ENCODE data around the gene NUDT2.
"Not testable (repeated sequence)": the region's sequence is repeated elsewhere in the genome, so short reads cannot be mapped to it uniquely, and the experiment has no call there.

NUDT2 gene

DNA sequence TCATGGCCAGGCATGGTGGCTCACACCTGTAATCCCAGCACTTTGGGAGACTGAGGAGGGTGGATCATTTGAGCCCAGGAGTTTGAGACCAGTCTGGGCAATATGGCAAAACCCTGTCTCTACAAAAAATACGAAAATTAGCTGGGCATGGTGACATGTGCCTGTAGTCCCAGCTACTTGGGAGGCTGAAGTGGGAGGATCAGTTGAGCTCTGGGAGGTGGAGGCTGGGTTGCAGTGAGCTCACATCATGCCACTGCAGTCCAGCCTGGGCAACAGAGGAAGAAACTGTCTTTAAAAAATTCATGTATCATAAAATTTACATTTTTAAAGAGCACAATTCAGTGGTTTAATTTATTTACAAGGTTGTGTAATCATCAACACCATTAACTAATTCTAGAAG, 23.6 kb downstream of the NUDT2 start:
- H4K8ac ChIP-seq (ENCODE audit: low read depth, low read length); H3K9ac ChIP-seq (ENCODE audit: low read length); H3K79me2 ChIP-seq (ENCODE audit: control insufficient read depth, insufficient read depth, low read length); H2AK5ac ChIP-seq (ENCODE audit: low read length); H3K4ac ChIP-seq (ENCODE audit: low read depth, low read length); H3K18ac ChIP-seq (ENCODE audit: low read length); H3K56ac ChIP-seq (ENCODE audit: low read length); DNase-seq; H2BK5ac ChIP-seq (ENCODE audit: low read length); H3K27ac ChIP-seq (ENCODE audit: low read depth, low read length); H3K4me3 ChIP-seq (ENCODE audit: low read length); H4K5ac ChIP-seq (ENCODE audit: low read length); H3K23ac ChIP-seq (ENCODE audit: low read length); H3K79me1 ChIP-seq (ENCODE audit: low read length); H2BK120ac ChIP-seq (ENCODE audit: low read depth, low read length); H3K4me1 ChIP-seq (ENCODE audit: control insufficient read depth, low read depth, low read length); H3K27me3 ChIP-seq (ENCODE audit: insufficient read depth, low read length, poor library complexity); H3K4me2 ChIP-seq (ENCODE audit: low read length); H3K36me3 ChIP-seq (ENCODE audit: control insufficient read depth, insufficient read depth, low read length); H2BK15ac ChIP-seq (replicated peaks; ENCODE audit: low read depth): not testable (repeated sequence)
- WGBS (ENCODE audit: extremely low coverage, insufficient coverage, low lambda C conversion rate): no CpG with 5 or more reads among the region's 1 CpG

DNA sequence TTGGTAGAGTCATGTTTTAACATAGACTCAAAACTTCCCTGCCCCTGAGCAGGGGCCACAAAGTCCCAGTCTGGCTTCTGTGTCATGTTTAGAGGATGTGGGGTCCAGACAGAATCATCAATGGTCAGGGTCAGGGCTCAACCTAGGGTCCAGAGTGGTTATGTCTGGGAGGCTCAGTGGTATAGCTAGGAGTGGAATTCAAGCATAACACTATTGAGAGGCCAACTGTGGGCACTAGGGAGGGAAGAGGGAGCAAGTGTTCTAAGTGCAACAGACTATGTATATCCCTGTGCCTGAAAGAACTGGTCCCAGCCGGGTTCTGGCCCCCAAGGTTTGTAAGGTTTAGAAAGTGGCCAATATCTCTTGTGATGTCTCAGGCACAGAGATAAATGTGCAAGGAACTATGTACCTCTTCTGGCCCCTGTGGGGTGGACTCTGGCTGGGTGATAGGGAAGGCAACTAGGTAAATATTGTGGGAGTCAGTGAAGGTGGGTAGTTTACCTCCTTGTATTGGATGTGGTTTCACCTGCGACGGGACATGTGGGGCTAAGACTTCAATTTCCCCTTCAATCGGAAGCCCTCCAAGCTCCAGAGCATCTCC, 33.3 kb downstream of the NUDT2 start:
- no peak overlapping the region for H3K4me2 ChIP-seq (ENCODE audit: low read length)
- peak overlapping the region; percentile 80 for H3K27ac ChIP-seq (ENCODE audit: low read depth, low read length)
- peak overlapping the region; percentile 77 for H3K18ac ChIP-seq (ENCODE audit: low read length)
- no peaks in the 10 kb centered on the region for H3K27me3 ChIP-seq (ENCODE audit: insufficient read depth, low read length, poor library complexity)
- peak overlapping the region; percentile 69 for H3K56ac ChIP-seq (ENCODE audit: low read length)
- no CpG with 5 or more reads among the region's 4 CpGs for WGBS (ENCODE audit: extremely low coverage, insufficient coverage, low lambda C conversion rate)
- peak overlapping the region; percentile 66 for H2BK120ac ChIP-seq (ENCODE audit: low read depth, low read length)
- peaks cover 22% of the 10 kb centered on the region for H3K4me1 ChIP-seq (ENCODE audit: control insufficient read depth, low read depth, low read length)
- H3K79me1 ChIP-seq (ENCODE audit: low read length): no peaks in the 10 kb centered on the region
- H3K79me2 ChIP-seq (ENCODE audit: control insufficient read depth, insufficient read depth, low read length): no peaks in the 10 kb centered on the region
- peak overlapping the region; percentile 29 for H2BK15ac ChIP-seq (replicated peaks; ENCODE audit: low read depth)
- no peak overlapping the region for H3K4me3 ChIP-seq (ENCODE audit: low read length)
- no peak overlapping the region for H3K9ac ChIP-seq (ENCODE audit: low read length)
- no peak overlapping the region for H3K23ac ChIP-seq (ENCODE audit: low read length)
- peak overlapping the region; percentile 85 for H2BK5ac ChIP-seq (ENCODE audit: low read length)
- DNase-seq: no peak
- H3K36me3 ChIP-seq (ENCODE audit: control insufficient read depth, insufficient read depth, low read length): no peaks in the 10 kb centered on the region
- peak overlapping the region; percentile 87 for H3K4ac ChIP-seq (ENCODE audit: low read depth, low read length)
- H4K5ac ChIP-seq (ENCODE audit: low read length): no peak overlapping the region
- H4K8ac ChIP-seq (ENCODE audit: low read depth, low read length): no peak overlapping the region
- peak overlapping the region; percentile 83 for H2AK5ac ChIP-seq (ENCODE audit: low read length)

DNA sequence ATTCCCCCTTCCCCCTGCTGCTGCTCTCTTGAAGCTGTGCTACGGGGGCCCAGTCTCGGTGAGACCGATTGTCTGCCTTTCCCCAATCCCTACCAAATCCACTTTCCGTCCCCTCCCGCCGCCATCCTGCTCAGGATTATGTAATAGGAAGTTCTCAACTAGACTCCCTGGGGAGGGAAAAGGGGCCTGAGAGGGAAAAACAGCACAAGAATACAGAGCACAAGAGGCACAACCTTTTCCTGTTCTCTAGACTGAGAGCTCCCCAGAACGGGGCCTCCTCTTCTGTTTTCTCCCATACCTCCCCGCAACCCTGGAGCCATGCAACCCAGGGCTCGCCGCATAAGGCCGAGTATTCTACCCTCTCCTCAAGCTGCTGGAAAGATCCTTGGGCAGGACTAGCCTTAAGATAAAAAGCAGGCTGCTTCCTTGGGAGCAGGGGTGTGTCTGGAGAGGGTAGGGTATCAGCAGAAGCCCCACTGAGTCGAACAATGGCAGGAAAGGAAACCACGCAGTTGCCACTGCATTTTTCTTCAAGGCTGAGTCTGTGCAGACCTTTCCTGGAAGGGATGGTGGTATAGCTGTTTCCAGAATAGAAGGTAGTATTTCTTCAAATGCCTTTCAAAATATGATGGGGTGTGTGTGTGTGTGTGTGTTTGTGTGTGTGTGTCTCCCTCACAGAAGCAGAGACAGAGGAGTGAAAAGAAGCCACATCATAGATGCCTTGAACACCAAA, 34.4 kb downstream of the NUDT2 start:
- Histone ChIP-seq H3K18ac (ENCODE audit: low read length) (peak overlapping the region; percentile 88), H3K56ac (ENCODE audit: low read length) (peak overlapping the region; percentile 82), H3K4me3 (ENCODE audit: low read length) (no peak overlapping the region), H3K9ac (ENCODE audit: low read length) (peak overlapping the region; percentile 34), H3K79me2 (ENCODE audit: control insufficient read depth, insufficient read depth, low read length) (no peaks in the 10 kb centered on the region), H3K79me1 (ENCODE audit: low read length) (no peaks in the 10 kb centered on the region), H3K27ac (ENCODE audit: low read depth, low read length) (peak overlapping the region; percentile 80), H3K4me2 (ENCODE audit: low read length) (peak overlapping the region; percentile 2), H3K36me3 (ENCODE audit: control insufficient read depth, insufficient read depth, low read length) (no peaks in the 10 kb centered on the region), H3K4ac (ENCODE audit: low read depth, low read length) (peak overlapping the region; percentile 56), H4K8ac (ENCODE audit: low read depth, low read length) (no peak overlapping the region), H2AK5ac (ENCODE audit: low read length) (peak overlapping the region; percentile 65), H4K5ac (ENCODE audit: low read length) (no peak overlapping the region), H3K27me3 (ENCODE audit: insufficient read depth, low read length, poor library complexity) (no peaks in the 10 kb centered on the region), H2BK120ac (ENCODE audit: low read depth, low read length) (no peak overlapping the region), H3K4me1 (ENCODE audit: control insufficient read depth, low read depth, low read length) (peaks cover 22% of the 10 kb centered on the region), H2BK5ac (ENCODE audit: low read length) (peak overlapping the region; percentile 95), H2BK15ac (replicated peaks; ENCODE audit: low read depth) (no peak overlapping the region), H3K23ac (ENCODE audit: low read length) (no peak overlapping the region)
- peak; percentile 92 for DNase-seq
- no CpG with 5 or more reads among the region's 13 CpGs for WGBS (ENCODE audit: extremely low coverage, insufficient coverage, low lambda C conversion rate)

DNA sequence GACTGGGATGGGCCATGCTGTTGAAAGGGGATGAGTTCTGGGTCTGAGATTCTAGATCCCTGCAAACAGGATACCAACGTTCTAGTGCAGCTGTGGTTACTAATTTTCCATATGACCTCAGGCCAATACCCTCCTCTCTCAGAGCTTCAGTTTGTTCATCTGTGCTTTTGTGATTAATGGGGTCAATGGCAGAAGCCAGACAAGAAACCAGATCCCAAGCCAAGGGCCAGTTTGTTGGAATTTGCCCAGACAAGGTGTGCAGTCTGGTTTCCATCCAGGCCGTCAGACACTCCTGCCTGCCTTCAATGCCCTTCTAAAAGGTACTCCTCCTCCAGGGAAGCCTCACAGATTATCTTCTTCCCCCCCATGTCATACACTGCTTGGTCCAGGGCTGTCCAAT, 35.9 kb downstream of the NUDT2 start:
- Histone ChIP-seq H3K4me2 (ENCODE audit: low read length) (no peak overlapping the region), H4K5ac (ENCODE audit: low read length) (peak overlapping the region; percentile 24), H3K4me3 (ENCODE audit: low read length) (no peak overlapping the region), H3K9ac (ENCODE audit: low read length) (no peak overlapping the region), H3K18ac (ENCODE audit: low read length) (no peak overlapping the region), H3K23ac (ENCODE audit: low read length) (peak overlapping the region; percentile 67), H3K27ac (ENCODE audit: low read depth, low read length) (no peak overlapping the region), H3K79me2 (ENCODE audit: control insufficient read depth, insufficient read depth, low read length) (no peaks in the 10 kb centered on the region), H2BK120ac (ENCODE audit: low read depth, low read length) (no peak overlapping the region), H3K56ac (ENCODE audit: low read length) (peak overlapping the region; percentile 82), H2BK5ac (ENCODE audit: low read length) (peak overlapping the region; percentile 35), H4K8ac (ENCODE audit: low read depth, low read length) (no peak overlapping the region), H3K36me3 (ENCODE audit: control insufficient read depth, insufficient read depth, low read length) (peaks cover under 1% of the 10 kb centered on the region), H3K27me3 (ENCODE audit: insufficient read depth, low read length, poor library complexity) (no peaks in the 10 kb centered on the region), H2BK15ac (replicated peaks; ENCODE audit: low read depth) (no peak overlapping the region), H3K79me1 (ENCODE audit: low read length) (no peaks in the 10 kb centered on the region), H2AK5ac (ENCODE audit: low read length) (peak overlapping the region; percentile 81), H3K4me1 (ENCODE audit: control insufficient read depth, low read depth, low read length) (peaks cover 22% of the 10 kb centered on the region), H3K4ac (ENCODE audit: low read depth, low read length) (no peak overlapping the region)
- no peak for DNase-seq
- no CpG with 5 or more reads among the region's 2 CpGs for WGBS (ENCODE audit: extremely low coverage, insufficient coverage, low lambda C conversion rate)

DNA sequence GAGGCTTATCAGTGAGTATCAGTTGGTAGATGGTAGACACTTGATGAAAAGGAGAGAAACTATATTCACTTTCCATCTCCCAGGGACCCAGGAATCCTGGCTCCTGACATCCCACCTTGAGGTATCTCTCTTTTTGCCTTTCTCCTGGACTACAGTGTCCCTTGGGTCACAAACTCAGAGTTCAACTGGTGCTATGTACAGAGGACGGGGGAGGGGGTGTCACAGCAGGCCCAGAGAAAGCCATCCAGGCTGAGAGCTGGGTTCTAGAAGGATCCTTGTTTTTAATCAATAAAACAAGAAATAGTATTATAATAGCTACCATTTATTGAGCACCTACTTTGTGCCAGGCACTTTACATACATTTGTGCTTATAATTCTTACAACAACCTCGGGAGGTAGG, 37.0 kb downstream of the NUDT2 start:
- no peak overlapping the region for H4K8ac ChIP-seq (ENCODE audit: low read depth, low read length)

More for the DNA sequence above, 37.0 kb downstream of the NUDT2 start:
- Histone ChIP-seq H3K23ac (ENCODE audit: low read length) (no peak overlapping the region), H3K9ac (ENCODE audit: low read length) (no peak overlapping the region), H2BK15ac (replicated peaks; ENCODE audit: low read depth) (no peak overlapping the region), H3K36me3 (ENCODE audit: control insufficient read depth, insufficient read depth, low read length) (peaks cover 3% of the 10 kb centered on the region), H4K5ac (ENCODE audit: low read length) (no peak overlapping the region), H3K4me1 (ENCODE audit: control insufficient read depth, low read depth, low read length) (peaks cover 22% of the 10 kb centered on the region), H3K18ac (ENCODE audit: low read length) (no peak overlapping the region), H3K79me1 (ENCODE audit: low read length) (no peaks in the 10 kb centered on the region), H2BK5ac (ENCODE audit: low read length) (no peak overlapping the region), H3K27ac (ENCODE audit: low read depth, low read length) (no peak overlapping the region), H3K27me3 (ENCODE audit: insufficient read depth, low read length, poor library complexity) (no peaks in the 10 kb centered on the region), H3K4me2 (ENCODE audit: low read length) (no peak overlapping the region), H3K56ac (ENCODE audit: low read length) (no peak overlapping the region), H3K4ac (ENCODE audit: low read depth, low read length) (no peak overlapping the region), H2BK120ac (ENCODE audit: low read depth, low read length) (no peak overlapping the region), H2AK5ac (ENCODE audit: low read length) (no peak overlapping the region), H3K79me2 (ENCODE audit: control insufficient read depth, insufficient read depth, low read length) (no peaks in the 10 kb centered on the region), H3K4me3 (ENCODE audit: low read length) (no peak overlapping the region)
- no CpG with 5 or more reads among the region's 2 CpGs for WGBS (ENCODE audit: extremely low coverage, insufficient coverage, low lambda C conversion rate)
- DNase-seq: no peak

Measured in mesendoderm (in vitro differentiated cells).